ENCODE results near the gene TRERF1. TPM values are rescaled to one million over a fixed set of nuclear protein-coding genes. Genes with fewer than 3 reads are reported as not detected.

Gene TRERF1
- polyA plus RNA-seq, 1 of the 3 experiments (the other 2 are of a cell fraction), result 3.6 TPM

GRCh38 chr6:42241915-42242314 is 209.8 kb downstream of the TRERF1 start:
- TF ChIP-seq, protein P1, sequence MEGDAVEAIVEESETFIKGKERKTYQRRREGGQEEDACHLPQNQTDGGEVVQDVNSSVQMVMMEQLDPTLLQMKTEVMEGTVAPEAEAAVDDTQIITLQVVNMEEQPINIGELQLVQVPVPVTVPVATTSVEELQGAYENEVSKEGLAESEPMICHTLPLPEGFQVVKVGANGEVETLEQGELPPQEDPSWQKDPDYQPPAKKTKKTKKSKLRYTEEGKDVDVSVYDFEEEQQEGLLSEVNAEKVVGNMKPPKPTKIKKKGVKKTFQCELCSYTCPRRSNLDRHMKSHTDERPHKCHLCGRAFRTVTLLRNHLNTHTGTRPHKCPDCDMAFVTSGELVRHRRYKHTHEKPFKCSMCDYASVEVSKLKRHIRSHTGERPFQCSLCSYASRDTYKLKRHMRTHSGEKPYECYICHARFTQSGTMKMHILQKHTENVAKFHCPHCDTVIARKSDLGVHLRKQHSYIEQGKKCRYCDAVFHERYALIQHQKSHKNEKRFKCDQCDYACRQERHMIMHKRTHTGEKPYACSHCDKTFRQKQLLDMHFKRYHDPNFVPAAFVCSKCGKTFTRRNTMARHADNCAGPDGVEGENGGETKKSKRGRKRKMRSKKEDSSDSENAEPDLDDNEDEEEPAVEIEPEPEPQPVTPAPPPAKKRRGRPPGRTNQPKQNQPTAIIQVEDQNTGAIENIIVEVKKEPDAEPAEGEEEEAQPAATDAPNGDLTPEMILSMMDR (IDR thresholded peaks at IDR 0.05), result no peak
- TF ChIP-seq CHD2 (IDR thresholded peaks at IDR 0.05; ENCODE audit: low read length, partially characterized antibody), result no peak
- Histone ChIP-seq H3K9me3 (no peaks in the 10 kb centered on the region), H4K20me1 (ENCODE audit: insufficient read depth) (no peaks in the 10 kb centered on the region), H3K4me3 (ENCODE audit: low read depth in 2 of 2, low read length in 1 of 2) (no peak overlapping the region), H3K27ac (ENCODE audit: low read depth in 2 of 2, low read length in 1 of 2) (no peak overlapping the region), H3K9me2 (no peaks in the 10 kb centered on the region), H3F3A (replicated peaks; ENCODE audit: insufficient read depth) (no peaks in the 10 kb centered on the region), H3K36me3 (replicated peaks in 1 of 2; ENCODE audit: control insufficient read depth in 1 of 2, insufficient read depth in 2 of 2, low read length in 1 of 2) (peaks cover 26 to 29% of the 10 kb centered on the region in 2 experiments), H2AFZ (ENCODE audit: low read depth) (no peak overlapping the region), H3K79me2 (ENCODE audit: insufficient read depth) (no peaks in the 10 kb centered on the region; the same call in 1 of the 2 replicates), H3K4me1 (ENCODE audit: control insufficient read depth in 1 of 2, insufficient read depth in 2 of 2, low read depth in 1 of 2, low read length in 1 of 2) (no peaks in the 10 kb centered on the region), H3K9ac (no peak overlapping the region), H3K27me3 (ENCODE audit: insufficient read depth) (no peaks in the 10 kb centered on the region), H3K4me2 (no peak overlapping the region)
- ChIA-PET CTCF (interaction anchor here (0.8 to 1.2 kb wide), 2 partner anchors 9 to 306 kb away, joined by 3 read pairs; no protein-coding TSS in a partner anchor), POLR2A (no interaction called here)
- whole genome bisulfite sequencing (ENCODE audit: low lambda C conversion rate), result 97% methylated on average over 5 of the region's 5 CpGs
- no peak for DNase-seq

GRCh38 chr6:42239736-42240375 is 211.9 kb downstream of the TRERF1 start:
- H3F3A ChIP-seq (replicated peaks; ENCODE audit: insufficient read depth), result no peaks in the 10 kb centered on the region
- no peaks in the 10 kb centered on the region; the same call in 1 of the 2 replicates for H3K79me2 ChIP-seq (ENCODE audit: insufficient read depth)
- H3K4me1 ChIP-seq (ENCODE audit: control insufficient read depth in 1 of 2, insufficient read depth in 2 of 2, low read depth in 1 of 2, low read length in 1 of 2), result no peaks in the 10 kb centered on the region
- H3K9me2 ChIP-seq, result no peaks in the 10 kb centered on the region
- CTCF ChIA-PET, result interaction anchor here (1.7 kb wide), 1 partner anchor 308 kb away, joined by 7 read pairs; no protein-coding TSS in a partner anchor
- H3K4me2 ChIP-seq, result no peak overlapping the region
- H4K20me1 ChIP-seq (ENCODE audit: insufficient read depth), result no peaks in the 10 kb centered on the region
- H3K27me3 ChIP-seq (ENCODE audit: insufficient read depth), result no peaks in the 10 kb centered on the region
- no peak for DNase-seq
- no peak overlapping the region for H3K27ac ChIP-seq (ENCODE audit: low read depth in 2 of 2, low read length in 1 of 2)
- POLR2A ChIA-PET, result interaction anchor here (0.5 kb wide), 1 partner anchor 151 kb away, joined by 4 read pairs; no protein-coding TSS in a partner anchor
- no peak overlapping the region for H3K9ac ChIP-seq
- WGBS (ENCODE audit: low lambda C conversion rate), result 92% methylated on average over 7 of the region's 7 CpGs
- H3K9me3 ChIP-seq, result no peaks in the 10 kb centered on the region
- H3K36me3 ChIP-seq (replicated peaks in 1 of 2; ENCODE audit: control insufficient read depth in 1 of 2, insufficient read depth in 2 of 2, low read length in 1 of 2), result peaks cover 21 to 28% of the 10 kb centered on the region in 2 experiments
- no peak overlapping the region for H2AFZ ChIP-seq (ENCODE audit: low read depth)
- no peak overlapping the region for H3K4me3 ChIP-seq (ENCODE audit: low read depth in 2 of 2, low read length in 1 of 2)
- no peak for TF ChIP-seq IRF3 (IDR thresholded peaks at IDR 0.05; ENCODE audit: low read depth, low read length)
- no peak for TF ChIP-seq EZH2phosphoT487 (IDR thresholded peaks at IDR 0.05; ENCODE audit: borderline replicate concordance, low read depth)
- TF ChIP-seq GATA2 (CRISPR knock-in tag; IDR thresholded peaks at IDR 0.05), result no peak
- no peak for TF ChIP-seq USF2 (IDR thresholded peaks at IDR 0.05; ENCODE audit: borderline replicate concordance, low read depth, low read length)
- no peak for TF ChIP-seq TAF1 (IDR thresholded peaks at IDR 0.05; ENCODE audit: borderline replicate concordance, low read depth, low read length)
- TF ChIP-seq, protein P1 (IDR thresholded peaks at IDR 0.05), result no peak
- no peak for TF ChIP-seq FOXM1 (IDR thresholded peaks at IDR 0.05; ENCODE audit: low read depth)
- TF ChIP-seq TEAD4 (IDR thresholded peaks at IDR 0.05; ENCODE audit: borderline replicate concordance, insufficient read depth), result no peak
- no peak for TF ChIP-seq ZBTB33 (IDR thresholded peaks at IDR 0.05; ENCODE audit: borderline replicate concordance, low read depth)
- TF ChIP-seq MXI1 (IDR thresholded peaks at IDR 0.05; ENCODE audit: low read depth, low read length), result no peak
- TF ChIP-seq RCOR1 (IDR thresholded peaks at IDR 0.05; ENCODE audit: low read length), result no peak
- TF ChIP-seq FOXJ3 (CRISPR knock-in tag; IDR thresholded peaks at IDR 0.05), result no peak
- no peak for TF ChIP-seq USF1 (IDR thresholded peaks at IDR 0.05; ENCODE audit: borderline replicate concordance, low read depth)
- TF ChIP-seq SMC3 (IDR thresholded peaks at IDR 0.05; ENCODE audit: low read depth, low read length), result no peak

All from SK-N-SH (cell line).